Mesodermal cell (in vitro differentiated cells): Measurements from ENCODE around the gene RAB15.

Experiments
- H3K27ac ChIP-seq: 2 replicates; pipeline ENCODE4 v1.7.0; 2013; ENCODE audit warnings: mild to moderate bottlenecking, low read depth, low read length, moderate library complexity; ENCODE audit not compliant: severe bottlenecking
- H3K36me3 ChIP-seq: 2 replicates; pipeline ENCODE4 v1.7.1; 2013; ENCODE audit warnings: mild to moderate bottlenecking, low read length, moderate library complexity; ENCODE audit not compliant: control insufficient read depth, insufficient read depth
- H3K4me1 ChIP-seq: one replicate; pipeline ENCODE4 v1.7.1; 2013; ENCODE audit warnings: mild to moderate bottlenecking, low read length; ENCODE audit not compliant: insufficient read depth, control insufficient read depth, poor library complexity, severe bottlenecking
- H3K4me3 ChIP-seq: 2 replicates; pipeline ENCODE4 v1.7.0; 2013; ENCODE audit warnings: low read length, control low read depth, mild to moderate bottlenecking; ENCODE audit not compliant: insufficient read depth, poor library complexity, severe bottlenecking; ENCODE audit errors: extremely low read depth
- H3K9me3 ChIP-seq: 2 replicates; pipeline ENCODE4 v1.7.1; 2013; ENCODE audit warnings: mild to moderate bottlenecking, low read length, moderate library complexity; ENCODE audit not compliant: control insufficient read depth
- WGBS, 2 experiments: methylation state at CpG; one replicate each; pipeline ENCODE4 v1.1.5; 2013; ENCODE audit warnings: missing lambda C conversion rate in 2 of 2; ENCODE audit not compliant: insufficient coverage in 2 of 2; 5-methylcytosine and 5-hydroxymethylcytosine counted together

The RAB15 gene

DNA sequence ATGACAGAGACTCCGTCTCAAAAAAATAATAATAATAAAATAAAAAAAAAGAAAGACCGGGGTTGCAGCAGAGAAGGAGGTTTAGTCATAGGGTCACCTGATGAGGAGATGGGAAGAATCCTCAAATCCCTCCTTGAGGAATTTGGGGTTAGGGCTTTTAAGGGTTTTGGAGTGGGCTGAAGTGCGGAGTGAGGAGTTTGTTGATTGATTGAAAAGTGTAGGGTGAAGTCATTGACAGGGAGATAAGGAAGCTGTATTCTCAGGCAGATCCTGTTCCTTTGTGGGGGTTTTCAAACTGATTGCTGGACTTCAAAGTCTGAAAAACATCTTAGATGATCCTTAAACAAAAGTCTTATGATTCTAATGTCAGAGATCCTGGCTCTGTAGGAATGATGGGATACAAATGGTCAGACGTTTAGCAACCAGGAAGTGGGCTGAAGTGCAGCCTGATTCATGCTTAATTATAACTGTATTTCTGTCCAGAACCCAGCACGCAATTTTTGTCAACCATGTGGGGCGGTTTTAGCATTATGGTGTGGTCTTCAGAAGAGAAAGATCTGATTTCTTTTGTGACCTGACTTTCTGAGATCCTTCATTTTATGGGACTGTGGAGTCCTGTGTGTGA lies 30.6 kb upstream of the RAB15 start:
- Histone ChIP-seq H3K27ac (no peak overlapping the region), H3K9me3 (no peaks in the 10 kb centered on the region), H3K36me3 (peaks cover 5% of the 10 kb centered on the region), H3K4me1 (peaks cover 14% of the 10 kb centered on the region), H3K4me3 (no peak overlapping the region)
- 90 to 93% methylated on average over 4 to 5 of the region's 6 CpGs for WGBS, 2 experiments

DNA sequence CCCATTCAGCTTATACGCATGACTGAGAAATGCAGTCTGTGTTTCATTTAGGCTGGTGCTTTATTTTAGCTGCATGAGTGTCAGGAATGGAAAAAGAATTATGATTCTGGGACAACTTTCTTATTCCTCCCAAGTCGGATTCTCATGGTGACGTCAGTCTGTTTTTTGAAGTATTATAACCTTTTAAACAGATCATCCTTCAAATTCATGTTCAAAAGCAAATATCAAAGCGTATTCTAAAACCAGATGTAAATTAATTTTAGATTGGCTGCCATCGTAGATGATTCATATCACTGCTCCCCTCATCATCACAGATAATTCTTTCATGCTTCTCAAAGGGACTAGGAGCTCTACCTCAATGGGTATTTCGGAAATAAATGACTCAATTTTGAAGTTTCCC lies 29.6 kb upstream of the RAB15 start:
- Histone ChIP-seq H3K4me3 (no peak overlapping the region), H3K36me3 (peaks cover 5% of the 10 kb centered on the region), H3K9me3 (no peaks in the 10 kb centered on the region), H3K27ac (no peak overlapping the region), H3K4me1 (peaks cover 10% of the 10 kb centered on the region)
- 93% methylated on average over 3 of the region's 6 CpGs; no CpG with 5 or more reads in 1 of the 2 experiments for WGBS, 2 experiments

DNA sequence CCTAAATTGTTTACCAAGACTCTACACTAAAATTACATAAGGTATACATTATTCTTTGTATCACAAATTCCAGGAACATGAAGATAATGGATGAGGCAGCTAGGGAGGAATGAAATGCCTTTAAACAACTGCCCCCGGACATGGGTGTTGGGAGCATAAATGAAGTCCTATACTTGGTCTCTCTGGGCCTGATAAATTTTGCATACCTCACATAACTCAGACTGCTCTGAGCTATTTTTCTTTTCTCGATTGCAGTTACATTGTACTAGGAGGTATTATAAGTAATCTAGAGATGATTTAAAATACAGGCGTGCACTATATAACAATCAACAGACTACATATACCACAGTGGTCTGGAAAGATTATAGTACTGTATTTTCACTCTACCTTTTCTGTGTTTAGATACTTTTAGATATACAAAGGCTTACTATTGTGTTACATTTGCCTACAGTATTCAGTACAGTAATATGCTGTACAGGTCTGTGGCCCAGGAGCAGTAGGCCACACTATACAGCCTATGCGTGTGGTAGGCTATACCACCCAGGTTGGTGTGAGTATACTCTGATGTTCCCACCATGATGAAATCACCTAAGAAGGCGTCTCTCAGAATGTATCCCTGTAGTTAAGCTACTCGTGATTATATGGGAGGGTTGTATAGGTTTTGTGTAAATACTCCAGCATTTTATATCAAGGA lies 28.9 kb upstream of the RAB15 start:
- no peak overlapping the region for H3K27ac ChIP-seq

DNA sequence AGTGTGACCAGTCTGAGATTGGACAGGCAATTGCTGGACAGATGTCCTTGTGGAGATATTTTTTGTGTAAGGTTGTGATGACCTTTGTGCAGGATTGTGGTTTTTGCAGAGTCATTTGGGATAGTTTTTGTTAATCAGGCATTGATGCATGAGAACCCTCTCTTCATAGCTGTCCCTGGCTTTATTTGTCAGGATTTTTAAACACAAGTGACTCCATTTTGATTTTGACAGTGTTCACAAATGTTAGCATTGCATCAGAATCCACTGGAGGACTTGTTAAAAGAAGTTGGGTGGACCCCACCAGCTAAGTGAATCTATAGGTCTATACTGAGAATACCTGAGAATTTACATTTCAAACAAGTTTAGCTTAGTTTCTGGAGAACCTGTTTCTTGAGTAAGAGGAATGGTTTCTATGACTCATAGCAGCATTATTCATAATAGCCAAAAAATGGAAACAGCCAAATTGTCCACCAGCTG lies 26.4 kb upstream of the RAB15 start:
- Histone ChIP-seq H3K4me3 (no peak overlapping the region), H3K36me3 (no peaks in the 10 kb centered on the region), H3K9me3 (no peaks in the 10 kb centered on the region), H3K4me1 (peaks cover 6% of the 10 kb centered on the region), H3K27ac (no peak overlapping the region)

More for the DNA sequence above, 28.9 kb upstream of the RAB15 start:
- Histone ChIP-seq H3K36me3 (peaks cover 5% of the 10 kb centered on the region), H3K4me3 (no peak overlapping the region), H3K4me1 (peaks cover 6% of the 10 kb centered on the region), H3K9me3 (no peaks in the 10 kb centered on the region)
- 100% methylated on average over 1 of the region's 6 CpGs; no CpG with 5 or more reads in 1 of the 2 experiments for WGBS, 2 experiments

DNA sequence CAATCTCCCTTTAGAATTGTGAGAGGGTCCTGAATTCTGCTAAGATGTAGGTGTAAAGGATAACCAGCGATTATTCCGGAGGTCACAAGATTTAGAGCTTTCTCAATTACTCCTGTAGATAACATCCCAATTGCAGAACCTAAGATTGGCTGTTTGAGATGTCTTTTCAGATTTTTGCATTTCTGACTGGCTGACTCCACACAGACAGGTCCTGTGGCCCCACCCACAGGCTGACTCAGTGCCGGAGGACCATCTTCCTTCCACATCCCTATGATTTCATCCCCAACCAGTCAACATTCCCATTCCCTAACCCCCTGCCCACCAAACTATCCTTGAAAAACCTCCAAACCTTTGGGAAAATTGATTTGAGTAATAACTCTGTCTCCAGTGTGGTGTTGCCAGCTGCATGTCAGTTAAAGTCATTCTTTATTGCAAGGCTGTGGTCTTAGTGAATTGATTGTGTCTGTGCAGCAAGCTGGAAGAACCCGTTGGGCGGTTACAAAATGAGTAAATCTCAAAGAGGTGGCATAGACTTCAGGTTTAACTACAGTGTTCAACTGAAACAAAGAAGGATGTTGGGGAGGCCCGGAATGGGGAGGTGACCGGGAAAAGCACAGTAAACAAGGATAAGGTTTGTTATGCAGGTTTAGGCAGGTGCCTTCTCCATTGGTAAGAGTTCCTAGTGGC lies 25.1 kb upstream of the RAB15 start:
- WGBS, 2 experiments = 94 to 98% methylated on average over 5 of the region's 7 CpGs
- no peak overlapping the region for H3K4me3 ChIP-seq

DNA sequence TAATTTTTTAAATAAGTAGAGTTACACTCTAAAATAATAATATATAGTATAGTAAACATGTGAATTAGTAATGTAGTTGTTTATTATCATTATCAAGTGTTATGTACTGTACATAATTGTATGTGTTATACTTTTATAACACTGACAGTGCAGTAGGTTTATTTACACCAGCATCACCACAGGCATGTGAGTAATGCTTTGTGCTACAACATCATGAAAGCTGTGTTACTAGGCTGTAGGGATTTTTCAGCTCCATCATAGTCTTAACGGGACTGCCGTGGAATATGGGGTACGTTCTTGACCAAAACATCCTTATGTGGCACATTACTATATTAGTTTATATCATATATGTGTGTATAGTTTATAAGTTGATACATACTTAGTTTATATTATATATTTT lies 23.2 kb upstream of the RAB15 start:
- WGBS, 2 experiments = no CpG with 5 or more reads among the region's 3 CpGs
- Histone ChIP-seq H3K36me3 (no peaks in the 10 kb centered on the region), H3K4me1 (no peaks in the 10 kb centered on the region), H3K27ac (no peak overlapping the region), H3K9me3 (no peaks in the 10 kb centered on the region), H3K4me3 (no peak overlapping the region)

More for the DNA sequence above, 25.1 kb upstream of the RAB15 start:
- H3K36me3 ChIP-seq = no peaks in the 10 kb centered on the region
- H3K4me1 ChIP-seq = no peaks in the 10 kb centered on the region
- H3K27ac ChIP-seq = no peak overlapping the region
- H3K9me3 ChIP-seq = no peaks in the 10 kb centered on the region

DNA sequence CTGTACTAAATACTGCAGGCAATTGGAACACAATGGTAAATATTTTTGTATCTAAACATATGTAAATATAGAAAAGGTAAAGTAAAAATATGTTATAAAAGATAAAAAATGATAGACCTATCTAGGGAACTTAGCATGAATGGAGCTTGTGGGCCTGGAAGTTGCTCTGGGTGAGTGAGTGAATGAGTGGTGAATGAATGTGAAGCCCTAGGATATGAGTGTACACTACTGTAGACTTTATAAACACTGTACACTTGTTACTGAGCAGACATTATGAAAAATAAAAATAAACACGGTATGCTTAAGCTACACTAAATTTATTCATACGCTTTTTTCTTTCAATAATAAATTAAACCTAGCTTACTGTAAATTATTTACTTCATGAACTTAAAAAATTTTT lies 22.4 kb upstream of the RAB15 start:
- WGBS, 2 experiments = 100% methylated on average over 2 of the region's 2 CpGs; no CpG with 5 or more reads in 1 of the 2 experiments

DNA sequence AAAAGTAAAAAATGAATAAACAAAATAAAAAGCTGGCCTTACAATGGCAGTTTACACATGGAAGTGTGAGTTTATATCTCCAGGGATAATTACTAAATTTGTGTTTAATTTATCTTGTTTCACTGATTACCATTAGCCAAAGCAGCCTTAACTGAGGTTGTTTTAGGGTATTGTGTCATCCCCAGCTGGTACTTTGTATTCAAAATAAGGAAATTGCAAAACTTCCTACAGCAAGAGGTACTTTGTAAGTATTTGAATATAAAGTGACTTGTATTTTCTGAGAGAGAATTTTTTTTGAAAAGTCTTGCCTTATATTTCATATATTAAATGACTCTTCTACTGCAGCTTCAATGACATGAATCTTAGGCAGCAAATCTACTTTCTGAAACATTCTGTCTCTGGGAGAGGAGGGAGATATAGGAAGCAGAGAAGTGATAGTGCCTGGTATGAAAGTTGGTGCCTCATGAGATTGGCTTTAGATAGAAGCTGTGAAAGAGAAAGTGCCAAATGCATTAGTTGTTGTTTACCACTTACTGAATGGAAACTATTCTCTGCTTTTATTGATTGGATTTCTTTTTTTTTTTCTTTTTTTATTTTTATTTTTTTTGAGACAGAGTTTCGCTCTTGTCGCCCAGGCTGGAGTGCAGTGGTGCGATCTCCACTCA lies 21.3 kb upstream of the RAB15 start:
- 91 to 92% methylated on average over 2 to 3 of the region's 3 CpGs for WGBS, 2 experiments
- no peak overlapping the region for H3K4me3 ChIP-seq
- no peaks in the 10 kb centered on the region for H3K4me1 ChIP-seq
- no peaks in the 10 kb centered on the region for H3K36me3 ChIP-seq
- H3K27ac ChIP-seq = no peak overlapping the region
- H3K9me3 ChIP-seq = no peaks in the 10 kb centered on the region

More for the DNA sequence above, 22.4 kb upstream of the RAB15 start:
- H3K4me3 ChIP-seq = no peak overlapping the region
- no peaks in the 10 kb centered on the region for H3K36me3 ChIP-seq
- no peaks in the 10 kb centered on the region for H3K4me1 ChIP-seq
- no peak overlapping the region for H3K27ac ChIP-seq
- H3K9me3 ChIP-seq = no peaks in the 10 kb centered on the region

DNA sequence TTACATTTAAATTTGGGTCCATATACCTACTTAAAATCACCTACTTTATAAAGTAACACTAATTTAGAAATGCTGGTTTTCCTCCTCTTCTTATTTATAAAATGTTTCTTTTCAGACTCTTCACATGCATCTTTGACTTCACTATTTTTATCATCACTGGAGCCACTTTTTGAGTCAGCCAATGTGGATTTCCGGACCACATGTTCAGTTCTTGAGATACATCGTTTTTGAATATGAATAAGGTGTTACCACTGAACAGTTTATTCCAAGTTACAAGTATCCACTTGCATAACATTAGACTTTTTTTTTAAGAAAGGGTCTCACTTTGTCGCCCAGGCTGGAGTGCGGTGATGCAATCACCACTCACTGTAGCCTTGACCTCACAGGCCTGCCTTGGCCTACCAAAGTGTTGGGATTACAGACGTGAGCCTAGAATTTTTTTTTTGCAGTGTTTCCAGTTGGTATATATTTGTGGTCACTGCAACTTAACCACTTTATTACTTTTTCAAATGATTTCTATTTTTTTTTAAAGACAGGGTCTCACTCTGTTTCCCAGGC lies 20.3 kb upstream of the RAB15 start:
- WGBS, 2 experiments = 100% methylated on average over 1 to 2 of the region's 5 CpGs
- Histone ChIP-seq H3K27ac (no peak overlapping the region), H3K9me3 (no peaks in the 10 kb centered on the region), H3K4me3 (no peak overlapping the region), H3K4me1 (no peaks in the 10 kb centered on the region), H3K36me3 (no peaks in the 10 kb centered on the region)

DNA sequence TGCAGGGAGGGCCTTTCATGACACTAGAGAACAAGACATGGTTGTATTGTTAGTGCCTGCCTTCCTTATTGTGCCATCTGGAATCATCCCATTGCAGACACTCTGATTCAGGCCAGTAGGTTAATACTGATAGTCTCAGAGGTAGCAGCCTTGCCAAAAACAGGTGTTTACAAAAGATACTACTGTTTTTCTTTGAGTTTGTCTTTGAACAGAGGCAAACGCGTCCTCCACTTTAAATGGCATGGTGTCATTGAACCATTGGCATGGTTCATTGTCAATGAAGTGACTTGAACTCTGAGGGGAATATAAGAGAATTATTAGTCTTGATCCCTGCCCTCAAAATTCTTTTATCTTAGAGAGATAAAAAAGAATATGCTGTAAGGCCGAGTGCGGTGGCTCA lies 18.8 kb upstream of the RAB15 start:
- Histone ChIP-seq H3K9me3 (no peaks in the 10 kb centered on the region), H3K4me3 (no peak overlapping the region), H3K36me3 (no peaks in the 10 kb centered on the region), H3K4me1 (peaks cover 3% of the 10 kb centered on the region), H3K27ac (no peak overlapping the region)
- 100% methylated on average over 2 of the region's 4 CpGs for WGBS, 2 experiments
